ENCODE results near the gene ATG16L1.

Gene ATG16L1

DNA sequence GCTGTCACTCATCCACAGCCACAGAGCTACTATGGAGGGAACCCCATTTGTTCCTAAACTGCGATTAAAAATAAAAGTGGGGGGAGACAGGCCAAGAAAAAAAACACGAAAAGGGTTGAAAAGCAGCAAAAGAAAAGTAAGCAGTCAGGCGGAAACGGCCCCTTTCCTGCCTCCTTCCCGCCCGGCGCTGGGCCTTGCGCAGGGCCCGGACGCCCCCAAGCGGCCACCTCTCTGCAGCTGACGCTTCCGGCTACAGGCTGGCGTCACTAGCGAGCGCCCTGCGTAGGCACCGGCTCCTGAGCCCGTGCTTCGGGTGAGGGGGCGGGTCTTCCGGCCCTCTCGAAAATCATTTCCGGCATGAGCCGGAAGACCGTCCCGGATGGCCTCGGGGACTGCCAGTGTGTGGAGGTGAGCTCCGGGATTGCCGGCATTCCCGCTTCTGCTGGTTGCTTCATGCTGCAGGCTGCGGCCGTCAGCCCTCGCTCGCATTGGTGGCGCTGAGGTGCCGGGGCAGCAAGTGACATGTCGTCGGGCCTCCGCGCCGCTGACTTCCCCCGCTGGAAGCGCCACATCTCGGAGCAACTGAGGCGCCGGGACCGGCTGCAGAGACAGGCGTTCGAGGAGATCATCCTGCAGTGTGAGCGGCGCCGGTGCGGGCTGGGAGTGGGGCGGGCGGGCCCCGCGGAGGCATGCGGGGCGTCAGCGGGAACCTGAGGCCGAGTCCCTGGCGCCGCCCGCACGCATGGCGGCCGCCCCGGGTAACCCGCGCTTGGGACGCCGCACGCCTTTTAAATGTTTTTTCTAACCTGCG lies at the start of gene ATG16L1:
Gene ATG16L1 (plus strand): TSS at position 368 of the 811 bp plus-strand sequence. CDS start 155 bp downstream, at position 523.
- peak within 1 kb of the TSS; percentile 88 for H2AFZ ChIP-seq (ENCODE audit: low read depth, low read length)
- H3K4me3 ChIP-seq (ENCODE audit: low read length) = peak within 1 kb of the TSS; percentile 100
- peaks cover 9% of the 10 kb centered on the region for H3K4me1 ChIP-seq (ENCODE audit: insufficient read depth, low read length)
- no peaks in the 10 kb centered on the region for H3K27me3 ChIP-seq (ENCODE audit: insufficient read depth, low read length)
- H3K9me3 ChIP-seq (ENCODE audit: low read length) = peaks cover 5% of the 10 kb centered on the region
- H3K36me3 ChIP-seq (ENCODE audit: insufficient read depth, low read length) = peaks cover 10% of the 10 kb centered on the region

DNA sequence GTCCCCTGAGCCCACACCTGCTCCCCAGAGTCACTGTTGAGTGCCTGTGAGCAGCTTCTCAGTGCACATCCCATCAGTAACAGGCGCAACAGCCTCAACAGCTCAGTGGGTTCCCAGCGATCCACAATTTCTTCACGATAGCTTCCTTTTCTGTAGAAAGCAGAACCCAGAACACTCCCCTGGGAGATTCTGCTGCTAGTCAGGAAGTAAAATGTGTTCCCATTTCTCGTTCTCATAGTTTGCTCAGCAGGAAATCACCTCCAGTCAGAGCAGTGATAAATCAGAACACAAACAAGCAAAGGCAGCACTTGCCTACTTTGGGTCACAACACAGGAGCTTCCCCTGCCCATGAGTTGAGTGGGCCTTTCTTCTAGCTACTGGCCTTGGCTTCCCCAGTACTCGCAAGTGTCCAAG lies 48.9 kb upstream of the ATG16L1 start:
- no peak overlapping the region for H2AFZ ChIP-seq (ENCODE audit: low read depth, low read length)
- no peak overlapping the region for H3K4me3 ChIP-seq (ENCODE audit: low read length)
- no peaks in the 10 kb centered on the region for H3K27me3 ChIP-seq (ENCODE audit: insufficient read depth, low read length)
- H3K36me3 ChIP-seq (ENCODE audit: insufficient read depth, low read length) = no peaks in the 10 kb centered on the region
- H3K4me1 ChIP-seq (ENCODE audit: insufficient read depth, low read length) = no peaks in the 10 kb centered on the region
- peaks cover 6% of the 10 kb centered on the region for H3K9me3 ChIP-seq (ENCODE audit: low read length)

DNA sequence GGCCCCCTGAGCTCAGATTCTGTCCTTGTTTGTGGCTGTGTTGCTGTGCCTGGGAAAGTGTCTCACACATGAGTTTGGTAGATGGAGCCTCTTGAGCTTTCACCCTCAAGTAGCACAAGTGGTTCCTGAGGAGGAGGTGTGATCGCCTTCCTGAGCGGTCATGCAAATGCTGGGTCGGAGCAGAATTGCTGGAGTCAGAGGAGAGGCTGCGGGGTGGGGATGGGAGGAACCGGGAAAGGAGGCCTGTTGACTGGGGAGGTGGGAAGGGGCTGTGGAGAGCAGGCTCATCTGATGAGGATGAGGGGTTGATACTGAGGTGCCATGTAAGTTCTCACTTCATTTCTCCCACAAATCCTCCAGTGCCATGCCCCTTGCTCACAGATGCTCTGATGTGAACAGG lies 48.4 kb upstream of the ATG16L1 start:
- H3K4me1 ChIP-seq (ENCODE audit: insufficient read depth, low read length) = no peaks in the 10 kb centered on the region
- H3K27me3 ChIP-seq (ENCODE audit: insufficient read depth, low read length) = no peaks in the 10 kb centered on the region
- H3K4me3 ChIP-seq (ENCODE audit: low read length) = no peak overlapping the region
- H3K9me3 ChIP-seq (ENCODE audit: low read length) = peaks cover 6% of the 10 kb centered on the region
- H3K36me3 ChIP-seq (ENCODE audit: insufficient read depth, low read length) = no peaks in the 10 kb centered on the region
- H2AFZ ChIP-seq (ENCODE audit: low read depth, low read length) = no peak overlapping the region

DNA sequence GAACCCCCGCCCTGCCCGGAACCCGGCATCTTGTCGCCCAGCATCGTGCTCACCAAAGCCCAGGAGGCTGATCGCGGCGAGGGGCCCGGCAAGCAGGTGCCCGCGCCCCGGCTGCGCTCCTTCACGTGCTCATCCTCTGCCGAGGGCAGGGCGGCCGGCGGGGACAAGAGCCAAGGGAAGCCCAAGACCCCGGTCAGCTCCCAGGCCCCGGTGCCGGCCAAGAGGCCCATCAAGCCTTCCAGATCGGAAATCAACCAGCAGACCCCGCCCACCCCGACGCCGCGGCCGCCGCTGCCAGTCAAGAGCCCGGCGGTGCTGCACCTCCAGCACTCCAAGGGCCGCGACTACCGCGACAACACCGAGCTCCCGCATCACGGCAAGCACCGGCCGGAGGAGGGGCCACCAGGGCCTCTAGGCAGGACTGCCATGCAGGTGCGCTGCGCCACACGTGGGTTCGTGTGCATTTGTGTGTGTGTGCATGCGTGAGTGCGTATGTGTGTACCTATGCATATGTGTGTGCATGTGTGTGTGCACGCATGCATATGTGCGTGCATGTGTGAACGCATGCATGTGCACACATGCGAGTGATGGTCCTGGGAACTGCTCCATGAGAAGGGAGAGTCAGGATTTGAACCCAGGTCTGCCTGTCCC lies 47.1 kb upstream of the ATG16L1 start:
- H3K9me3 ChIP-seq (ENCODE audit: low read length) = peaks cover 6% of the 10 kb centered on the region

DNA sequence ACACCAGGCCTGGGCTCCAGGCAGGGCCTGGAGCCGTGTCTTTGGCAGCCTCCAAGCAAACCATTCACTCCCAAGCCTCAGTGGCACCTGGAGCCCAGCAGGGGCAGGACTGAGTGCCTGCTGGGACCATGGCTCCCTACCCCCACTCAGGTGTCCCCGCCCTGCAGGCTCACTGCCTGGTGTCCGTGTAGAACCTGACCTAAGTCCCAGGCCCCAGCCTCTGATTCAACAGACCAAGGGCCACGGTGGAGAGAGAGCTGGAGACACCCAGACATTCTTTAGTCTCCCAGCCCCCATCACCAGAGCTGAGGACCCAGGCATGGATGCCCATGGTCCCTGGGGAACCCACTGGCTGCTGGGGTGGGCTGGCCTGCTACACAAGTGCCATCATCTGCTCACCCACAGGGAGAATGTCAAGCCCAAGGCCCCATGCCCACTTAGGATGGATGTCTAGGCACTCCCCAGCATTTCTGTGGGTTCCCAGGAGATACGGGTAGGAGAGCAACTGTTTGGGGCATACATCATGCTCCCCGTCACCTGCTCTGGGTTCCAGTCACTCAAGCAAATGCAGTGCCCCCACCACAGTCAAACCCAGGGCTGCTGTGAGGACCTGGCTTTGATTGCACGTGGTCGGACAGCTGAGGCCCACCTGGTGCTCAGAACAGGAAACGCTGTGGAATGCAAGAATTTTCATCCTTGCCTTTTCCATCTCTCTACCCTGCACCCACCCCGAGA lies 42.9 kb upstream of the ATG16L1 start:
- H3K9me3 ChIP-seq (ENCODE audit: low read length) = no peaks in the 10 kb centered on the region
- H2AFZ ChIP-seq (ENCODE audit: low read depth, low read length) = no peak overlapping the region
- peaks cover 19% of the 10 kb centered on the region for H3K4me1 ChIP-seq (ENCODE audit: insufficient read depth, low read length)

More for the DNA sequence above, 47.1 kb upstream of the ATG16L1 start:
- Histone ChIP-seq H3K27me3 (ENCODE audit: insufficient read depth, low read length) (no peaks in the 10 kb centered on the region), H3K4me3 (ENCODE audit: low read length) (no peak overlapping the region), H3K36me3 (ENCODE audit: insufficient read depth, low read length) (no peaks in the 10 kb centered on the region), H2AFZ (ENCODE audit: low read depth, low read length) (no peak overlapping the region), H3K4me1 (ENCODE audit: insufficient read depth, low read length) (peaks cover 12% of the 10 kb centered on the region)

DNA sequence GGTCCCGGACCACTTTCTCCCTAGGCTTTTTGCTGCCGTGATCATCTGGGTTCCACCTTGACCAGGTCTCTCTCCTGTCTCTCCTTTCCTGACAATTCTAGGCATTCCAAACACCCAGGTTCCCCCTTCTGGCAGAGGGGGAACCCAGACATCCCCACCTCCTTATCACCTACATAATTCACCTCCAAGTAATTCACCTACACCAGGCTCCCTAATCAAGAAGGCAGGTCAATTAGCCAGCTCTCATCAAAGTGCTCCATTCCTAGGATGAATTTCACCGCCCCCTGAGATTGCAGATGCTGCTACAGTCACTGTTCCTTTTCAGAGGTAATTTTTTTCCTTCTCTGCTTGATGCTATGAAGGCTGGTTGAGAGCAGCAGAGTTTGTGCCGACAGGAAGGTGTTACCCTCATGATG lies 42.3 kb upstream of the ATG16L1 start:
- H3K36me3 ChIP-seq (ENCODE audit: insufficient read depth, low read length) = no peaks in the 10 kb centered on the region
- no peak overlapping the region for H3K4me3 ChIP-seq (ENCODE audit: low read length)
- H3K4me1 ChIP-seq (ENCODE audit: insufficient read depth, low read length) = peaks cover 19% of the 10 kb centered on the region
- no peaks in the 10 kb centered on the region for H3K9me3 ChIP-seq (ENCODE audit: low read length)
- no peak overlapping the region for H2AFZ ChIP-seq (ENCODE audit: low read depth, low read length)
- no peaks in the 10 kb centered on the region for H3K27me3 ChIP-seq (ENCODE audit: insufficient read depth, low read length)

More for the DNA sequence above, 42.9 kb upstream of the ATG16L1 start:
- Histone ChIP-seq H3K36me3 (ENCODE audit: insufficient read depth, low read length) (no peaks in the 10 kb centered on the region), H3K27me3 (ENCODE audit: insufficient read depth, low read length) (no peaks in the 10 kb centered on the region), H3K4me3 (ENCODE audit: low read length) (no peak overlapping the region)

DNA sequence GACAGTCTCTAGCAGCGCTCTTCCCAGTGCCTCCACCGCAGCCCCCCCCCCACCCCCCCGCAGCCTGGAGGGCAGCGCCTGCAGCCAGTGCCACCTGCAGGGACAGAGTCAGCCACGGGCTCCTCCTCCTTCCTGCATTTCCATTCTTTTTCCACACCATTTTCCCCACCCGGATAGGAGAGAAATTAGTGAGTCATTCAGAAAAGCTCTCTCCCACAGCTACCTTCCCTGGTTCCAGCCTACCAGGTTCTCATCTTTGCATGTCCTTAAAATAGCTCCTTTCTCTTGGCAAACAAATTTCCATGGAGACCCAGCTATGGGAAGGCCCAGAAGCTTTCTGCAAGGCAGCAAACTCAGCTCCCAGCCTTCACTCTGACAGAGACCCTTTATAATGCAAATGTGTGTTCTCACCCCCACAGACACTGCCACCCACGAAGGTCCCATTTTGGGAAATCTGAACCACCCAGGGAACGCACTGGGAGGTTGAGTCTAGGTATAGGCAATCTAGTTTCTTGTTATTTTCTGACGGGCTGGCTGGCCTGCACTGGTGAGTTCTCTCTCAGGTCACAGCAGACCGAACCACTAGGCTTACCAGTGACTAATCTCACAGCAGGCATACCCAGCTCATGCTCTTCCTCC lies 41.8 kb upstream of the ATG16L1 start:
- H2AFZ ChIP-seq (ENCODE audit: low read depth, low read length) = no peak overlapping the region
- no peaks in the 10 kb centered on the region for H3K36me3 ChIP-seq (ENCODE audit: insufficient read depth, low read length)
- H3K9me3 ChIP-seq (ENCODE audit: low read length) = no peaks in the 10 kb centered on the region
- H3K4me1 ChIP-seq (ENCODE audit: insufficient read depth, low read length) = peaks cover 19% of the 10 kb centered on the region
- H3K27me3 ChIP-seq (ENCODE audit: insufficient read depth, low read length) = no peaks in the 10 kb centered on the region
- H3K4me3 ChIP-seq (ENCODE audit: low read length) = no peak overlapping the region

DNA sequence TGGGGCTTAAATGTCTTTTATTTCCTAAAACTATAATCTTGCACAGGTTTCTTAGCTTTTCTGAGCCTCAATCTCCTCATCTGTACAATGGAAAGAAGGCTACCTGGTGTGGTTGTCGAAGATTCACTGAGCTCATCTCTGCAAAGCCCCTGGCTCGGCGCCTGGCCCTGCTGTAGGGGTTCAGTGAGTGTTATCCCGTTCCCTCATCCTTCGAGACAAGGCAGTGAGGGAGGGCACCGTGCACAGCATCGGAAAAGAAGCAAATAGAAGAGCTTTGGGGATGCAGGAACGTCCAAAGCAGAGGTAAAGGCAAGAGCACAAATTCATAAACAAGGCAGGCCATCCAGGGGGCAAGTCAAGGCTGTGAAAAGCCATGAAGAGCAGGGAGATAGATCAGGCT lies 41.2 kb upstream of the ATG16L1 start:
- no peak overlapping the region for H3K4me3 ChIP-seq (ENCODE audit: low read length)
- H3K4me1 ChIP-seq (ENCODE audit: insufficient read depth, low read length) = peaks cover 19% of the 10 kb centered on the region
- H2AFZ ChIP-seq (ENCODE audit: low read depth, low read length) = no peak overlapping the region
- H3K9me3 ChIP-seq (ENCODE audit: low read length) = no peaks in the 10 kb centered on the region
- H3K36me3 ChIP-seq (ENCODE audit: insufficient read depth, low read length) = no peaks in the 10 kb centered on the region
- H3K27me3 ChIP-seq (ENCODE audit: insufficient read depth, low read length) = no peaks in the 10 kb centered on the region

DNA sequence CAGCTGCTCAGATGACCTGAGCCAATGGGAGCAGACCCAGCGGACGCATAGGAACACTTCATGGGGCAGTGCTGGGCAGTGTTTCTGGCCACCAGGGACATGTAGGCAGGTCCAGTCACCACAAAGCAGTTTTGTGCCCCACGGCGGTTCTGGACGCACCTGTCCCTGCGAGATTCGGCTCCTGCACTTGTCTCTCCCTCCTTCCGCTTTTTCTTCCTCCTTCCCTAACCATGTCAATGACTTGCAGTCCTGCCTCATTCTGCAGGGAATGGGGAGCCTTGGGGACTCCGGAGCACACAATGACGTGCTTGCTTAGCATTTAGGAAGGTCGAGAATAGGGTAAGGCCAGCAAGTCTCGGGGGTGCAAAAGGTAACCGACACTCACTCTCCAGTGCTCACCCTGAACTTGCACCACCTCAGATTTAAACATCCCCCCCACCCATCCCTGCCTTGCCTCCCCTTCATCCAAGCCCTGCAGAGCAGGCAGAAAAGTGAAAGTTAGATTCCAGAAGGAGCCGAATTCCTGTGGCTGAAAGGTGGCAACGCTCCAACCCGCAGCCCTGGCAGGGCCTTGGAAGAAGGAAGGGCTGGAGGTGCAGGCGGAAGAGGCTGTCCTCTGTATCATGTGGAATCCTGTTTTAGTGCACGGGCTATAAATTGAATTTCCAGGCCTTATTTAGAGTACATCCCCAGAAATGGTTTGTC lies 40.5 kb upstream of the ATG16L1 start:
- no peak overlapping the region for H3K4me3 ChIP-seq (ENCODE audit: low read length)
- H3K4me1 ChIP-seq (ENCODE audit: insufficient read depth, low read length) = peaks cover 19% of the 10 kb centered on the region
- no peak overlapping the region for H2AFZ ChIP-seq (ENCODE audit: low read depth, low read length)

DNA sequence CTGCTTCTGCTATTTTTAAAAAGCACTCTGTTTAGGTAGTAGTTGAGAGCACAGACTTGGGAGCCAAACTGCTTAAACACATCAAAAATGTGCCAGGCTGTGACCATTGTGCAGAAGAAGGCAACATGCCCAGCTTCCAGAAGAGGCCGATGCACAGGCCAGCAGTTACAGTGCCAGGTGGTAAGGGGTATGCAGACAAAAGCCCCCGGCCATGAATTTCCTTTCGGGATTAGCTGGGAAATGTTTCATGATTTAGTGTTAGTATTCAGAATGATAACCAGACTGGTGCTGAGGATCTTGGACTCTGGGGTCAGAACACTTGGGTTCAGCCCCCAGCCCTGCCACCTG lies 40.0 kb upstream of the ATG16L1 start:
- H3K9me3 ChIP-seq (ENCODE audit: low read length) = no peaks in the 10 kb centered on the region
- H3K4me1 ChIP-seq (ENCODE audit: insufficient read depth, low read length) = peaks cover 19% of the 10 kb centered on the region
- no peaks in the 10 kb centered on the region for H3K36me3 ChIP-seq (ENCODE audit: insufficient read depth, low read length)
- H3K4me3 ChIP-seq (ENCODE audit: low read length) = no peak overlapping the region
- no peaks in the 10 kb centered on the region for H3K27me3 ChIP-seq (ENCODE audit: insufficient read depth, low read length)
- no peak overlapping the region for H2AFZ ChIP-seq (ENCODE audit: low read depth, low read length)

More for the DNA sequence above, 40.5 kb upstream of the ATG16L1 start:
- no peaks in the 10 kb centered on the region for H3K9me3 ChIP-seq (ENCODE audit: low read length)
- H3K27me3 ChIP-seq (ENCODE audit: insufficient read depth, low read length) = no peaks in the 10 kb centered on the region
- H3K36me3 ChIP-seq (ENCODE audit: insufficient read depth, low read length) = no peaks in the 10 kb centered on the region

DNA sequence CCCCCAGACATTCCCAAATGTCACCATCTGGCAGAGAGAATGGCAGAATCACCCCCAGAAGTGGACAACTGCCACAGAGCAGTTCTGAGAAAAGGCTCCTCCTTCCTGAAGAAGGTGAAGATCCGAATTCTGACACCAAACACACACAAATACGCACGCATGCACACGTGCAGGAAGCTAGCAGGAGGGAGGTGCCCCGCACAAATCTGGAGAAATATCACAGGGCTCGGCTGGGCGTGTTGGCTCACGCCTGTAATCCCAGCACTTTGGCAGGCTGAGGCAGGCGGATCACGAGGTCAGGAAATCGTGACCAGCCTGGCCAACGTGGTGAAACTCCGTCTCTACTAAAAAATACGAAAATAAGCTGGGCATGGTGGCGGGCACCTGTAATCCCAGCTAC lies 38.5 kb upstream of the ATG16L1 start:
- no peaks in the 10 kb centered on the region for H3K9me3 ChIP-seq (ENCODE audit: low read length)
- H3K4me1 ChIP-seq (ENCODE audit: insufficient read depth, low read length) = peaks cover 19% of the 10 kb centered on the region
- H3K4me3 ChIP-seq (ENCODE audit: low read length) = no peak overlapping the region
- no peak overlapping the region for H2AFZ ChIP-seq (ENCODE audit: low read depth, low read length)
- no peaks in the 10 kb centered on the region for H3K27me3 ChIP-seq (ENCODE audit: insufficient read depth, low read length)
- H3K36me3 ChIP-seq (ENCODE audit: insufficient read depth, low read length) = no peaks in the 10 kb centered on the region

DNA sequence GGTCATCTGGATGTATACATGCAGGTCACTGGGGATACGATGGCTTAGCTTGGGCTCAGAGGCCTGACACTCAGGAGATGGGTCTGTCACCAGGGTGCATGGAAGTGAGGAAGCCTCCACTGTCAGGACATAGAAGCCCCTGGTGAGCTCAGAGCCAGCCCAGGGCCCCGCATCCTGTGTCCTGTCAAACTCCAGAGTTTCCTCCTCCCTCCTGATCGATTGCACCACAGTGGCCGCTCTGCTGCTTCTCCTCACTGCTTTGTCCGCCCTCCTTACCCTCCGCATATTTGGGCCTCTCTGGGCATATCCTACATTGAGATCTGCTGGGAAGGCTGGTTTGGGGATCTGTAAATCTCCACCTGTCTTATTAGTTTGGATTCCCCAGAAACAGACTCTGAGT lies 37.5 kb upstream of the ATG16L1 start:
- Histone ChIP-seq H3K27me3 (ENCODE audit: insufficient read depth, low read length) (no peaks in the 10 kb centered on the region), H3K4me1 (ENCODE audit: insufficient read depth, low read length) (peaks cover 11% of the 10 kb centered on the region), H3K4me3 (ENCODE audit: low read length) (no peak overlapping the region), H2AFZ (ENCODE audit: low read depth, low read length) (no peak overlapping the region), H3K36me3 (ENCODE audit: insufficient read depth, low read length) (no peaks in the 10 kb centered on the region), H3K9me3 (ENCODE audit: low read length) (no peaks in the 10 kb centered on the region)

All from neuron (in vitro differentiated cells).